GM08714 (cell line): ENCODE results near the gene NCAM1.

Experiments used
- H3K4me3 ChIP-seq: fragments of 200-500 bp; sonication (Bioruptor generic); 2 replicates; pipeline ENCODE4 v1.5.1; 2014; ENCODE audit warnings: mild to moderate bottlenecking, low read length, inconsistent platforms
- ZNF274 ChIP-seq: IDR thresholded peaks from 2 replicates; pipeline ENCODE4 v1.6.1; 2012; ENCODE audit warnings: mild to moderate bottlenecking, low read depth, low read length

NCAM1 gene

GRCh38 chr11:113248702-113249490 lies 287.7 kb downstream of the NCAM1 start:
- no peak for TF ChIP-seq ZNF274
- no peak overlapping the region for H3K4me3 ChIP-seq

GRCh38 chr11:113249491-113249763 lies 288.2 kb downstream of the NCAM1 start:
- TF ChIP-seq ZNF274 = no peak

GRCh38 chr11:113249786-113250185 lies 288.6 kb downstream of the NCAM1 start:
- H3K4me3 ChIP-seq = no peak overlapping the region
- no peak for TF ChIP-seq ZNF274

More at GRCh38 chr11:113249491-113249763, 288.2 kb downstream of the NCAM1 start:
- no peak overlapping the region for H3K4me3 ChIP-seq

- no peak overlapping the region for H3K4me3 ChIP-seq
- TF ChIP-seq ZNF274 = no peak
Observed at GRCh38 chr11:113251281-113251680, 290.1 kb downstream of the NCAM1 start.

GRCh38 chr11:113253406-113253805 lies 292.2 kb downstream of the NCAM1 start:
- TF ChIP-seq ZNF274 = no peak
- H3K4me3 ChIP-seq = no peak overlapping the region

GRCh38 chr11:113255096-113255495 lies 293.9 kb downstream of the NCAM1 start:
- no peak for TF ChIP-seq ZNF274
- H3K4me3 ChIP-seq = no peak overlapping the region

- TF ChIP-seq ZNF274 = no peak
- H3K4me3 ChIP-seq = no peak overlapping the region
Observed at GRCh38 chr11:113255741-113256140, 294.5 kb downstream of the NCAM1 start.

GRCh38 chr11:113256431-113257202 lies 295.4 kb downstream of the NCAM1 start:
- no peak overlapping the region for H3K4me3 ChIP-seq
- TF ChIP-seq ZNF274 = no peak

- H3K4me3 ChIP-seq = no peak overlapping the region
- no peak for TF ChIP-seq ZNF274
Observed at GRCh38 chr11:113260096-113260425, 298.8 kb downstream of the NCAM1 start.

- no peak overlapping the region for H3K4me3 ChIP-seq
- no peak for TF ChIP-seq ZNF274
Observed at GRCh38 chr11:113260541-113260940, 299.3 kb downstream of the NCAM1 start.

- H3K4me3 ChIP-seq = no peak overlapping the region
- TF ChIP-seq ZNF274 = no peak
Observed at GRCh38 chr11:113261709-113262475, 300.7 kb downstream of the NCAM1 start.

GRCh38 chr11:113262594-113262993 lies 301.4 kb downstream of the NCAM1 start:
- no peak for TF ChIP-seq ZNF274
- no peak overlapping the region for H3K4me3 ChIP-seq

GRCh38 chr11:113263458-113264259 lies 302.4 kb downstream of the NCAM1 start:
- H3K4me3 ChIP-seq = no peak overlapping the region
- no peak for TF ChIP-seq ZNF274

GRCh38 chr11:113265362-113265761 lies 304.1 kb downstream of the NCAM1 start:
- H3K4me3 ChIP-seq = no peak overlapping the region
- no peak for TF ChIP-seq ZNF274
